ENCODE results near the gene CTTN. TPM values are rescaled to one million over a fixed set of nuclear protein-coding genes. Genes with fewer than 3 reads are reported as not detected.

CTTN gene
- polyA plus RNA-seq, 10 donors = 64.9 to 149 (median 101) TPM

GRCh38 chr11:70473186-70473872 lies 75.0 kb downstream of the CTTN start:
- no peak for DNase-seq

GRCh38 chr11:70473873-70474690 lies 75.8 kb downstream of the CTTN start:
- no peak for DNase-seq

- no peak for DNase-seq
These were observed 76.4 kb downstream of the CTTN start for GRCh38 chr11:70474710-70475109.

- no peak for DNase-seq
These were observed 78.3 kb downstream of the CTTN start for GRCh38 chr11:70476669-70477068.

- no peak for DNase-seq
These were observed 78.8 kb downstream of the CTTN start for GRCh38 chr11:70477176-70477575.

- peak in 2 of 3 donors; percentile 17 to 44 for DNase-seq
These were observed 79.3 kb downstream of the CTTN start for GRCh38 chr11:70477609-70478008.

GRCh38 chr11:70478166-70478890 lies 80.0 kb downstream of the CTTN start:
- DNase-seq = no peak

GRCh38 chr11:70480711-70481110 lies 82.4 kb downstream of the CTTN start:
- DNase-seq = no peak

- peak in 2 of 3 donors; percentile 15 to 20 for DNase-seq
These were observed 83.5 kb downstream of the CTTN start for GRCh38 chr11:70481625-70482528.

- peak; percentile 46 to 54 (median 54) for DNase-seq
These were observed 84.2 kb downstream of the CTTN start for GRCh38 chr11:70482529-70482917.

- DNase-seq = peak in 2 of 3 donors; percentile 11 to 18
These were observed 84.9 kb downstream of the CTTN start for GRCh38 chr11:70483077-70483861.

- DNase-seq = no peak
These were observed 85.6 kb downstream of the CTTN start for GRCh38 chr11:70483917-70484316.

- no peak for DNase-seq
These were observed 87.1 kb downstream of the CTTN start for GRCh38 chr11:70485326-70486025.

- DNase-seq = no peak
These were observed 87.7 kb downstream of the CTTN start for GRCh38 chr11:70486026-70486415.

Other genes starting within 250 kb of the CTTN start
- gene FADD, start 195.2 kb upstream of the CTTN start, polyA plus RNA-seq (ENCODE audit: insufficient read length in 10 of 10) = 10 to 100 TPM in 4 of 10 donors, 1 to 10 TPM in 6; 7.0 to 13.9 (median 9.2) TPM
- 10 to 100 TPM; 25.6 to 41.8 (median 32.3) TPM for gene PPFIA1, start 127.8 kb upstream of the CTTN start, polyA plus RNA-seq (ENCODE audit: insufficient read length in 10 of 10)